UCSD-AML1 (cell line): ENCODE results near the gene OBP2A.
"Not testable (repeated sequence)": the region's sequence is repeated elsewhere in the genome, so short reads cannot be mapped to it uniquely, and the experiment has no call there.

Source experiments
- DNase-seq: peaks from one replicate; lab custom pipeline; 2025; ENCODE audit not compliant: unreplicated experiment; lab: John Stamatoyannopoulos, UW

OBP2A gene

DNA sequence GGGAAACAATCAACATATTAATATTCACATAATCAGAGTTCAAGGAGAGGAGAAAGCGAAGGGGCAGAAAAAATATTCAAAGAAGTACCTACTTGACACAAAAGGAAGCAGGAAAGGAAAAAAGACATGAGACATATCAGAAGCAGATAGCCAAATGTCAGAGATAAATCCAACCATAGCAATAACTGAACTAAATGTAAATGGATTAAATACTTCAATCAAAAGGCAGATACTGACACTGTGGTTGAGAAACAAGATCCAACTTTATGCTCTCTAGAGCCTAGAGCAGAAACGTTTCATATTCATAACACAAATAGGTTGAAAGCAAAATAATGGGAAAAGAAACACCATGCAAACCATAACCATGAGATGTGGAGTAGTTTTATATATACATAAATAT, 36.5 kb upstream of the OBP2A start:
- no peak for DNase-seq

GRCh38 chr9:135512241-135512603, 33.7 kb upstream of the OBP2A start:
- DNase-seq: no peak

GRCh38 chr9:135512904-135513303, 33.0 kb upstream of the OBP2A start:
- DNase-seq: no peak

DNA sequence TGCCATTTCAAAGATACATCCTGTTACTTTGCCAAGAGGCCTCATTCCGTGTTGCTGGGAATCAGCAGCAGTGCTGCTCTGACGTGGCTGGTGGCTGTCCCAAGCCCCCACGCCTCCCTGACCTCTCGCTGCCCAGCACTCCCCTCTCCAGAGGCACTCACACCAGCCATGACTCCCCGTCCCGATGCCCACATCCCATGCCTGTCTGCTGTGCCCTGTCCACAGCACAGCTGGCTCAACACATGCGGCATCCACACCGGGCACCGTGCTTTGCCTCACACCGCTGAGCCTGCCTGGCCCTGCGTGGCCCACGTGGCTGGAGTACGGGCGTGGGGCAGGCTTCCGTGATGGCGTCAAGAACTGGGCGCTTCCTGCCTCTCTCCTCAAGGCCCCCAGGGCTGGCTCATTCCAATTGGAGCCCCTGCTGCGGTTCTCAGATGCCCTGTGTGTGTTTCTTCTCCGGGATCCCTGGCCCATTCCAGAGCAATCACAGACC, 32.5 kb upstream of the OBP2A start:
- no peak for DNase-seq

- not testable (repeated sequence) for DNase-seq
These were observed 32.0 kb upstream of the OBP2A start for GRCh38 chr9:135513906-135514305.

DNA sequence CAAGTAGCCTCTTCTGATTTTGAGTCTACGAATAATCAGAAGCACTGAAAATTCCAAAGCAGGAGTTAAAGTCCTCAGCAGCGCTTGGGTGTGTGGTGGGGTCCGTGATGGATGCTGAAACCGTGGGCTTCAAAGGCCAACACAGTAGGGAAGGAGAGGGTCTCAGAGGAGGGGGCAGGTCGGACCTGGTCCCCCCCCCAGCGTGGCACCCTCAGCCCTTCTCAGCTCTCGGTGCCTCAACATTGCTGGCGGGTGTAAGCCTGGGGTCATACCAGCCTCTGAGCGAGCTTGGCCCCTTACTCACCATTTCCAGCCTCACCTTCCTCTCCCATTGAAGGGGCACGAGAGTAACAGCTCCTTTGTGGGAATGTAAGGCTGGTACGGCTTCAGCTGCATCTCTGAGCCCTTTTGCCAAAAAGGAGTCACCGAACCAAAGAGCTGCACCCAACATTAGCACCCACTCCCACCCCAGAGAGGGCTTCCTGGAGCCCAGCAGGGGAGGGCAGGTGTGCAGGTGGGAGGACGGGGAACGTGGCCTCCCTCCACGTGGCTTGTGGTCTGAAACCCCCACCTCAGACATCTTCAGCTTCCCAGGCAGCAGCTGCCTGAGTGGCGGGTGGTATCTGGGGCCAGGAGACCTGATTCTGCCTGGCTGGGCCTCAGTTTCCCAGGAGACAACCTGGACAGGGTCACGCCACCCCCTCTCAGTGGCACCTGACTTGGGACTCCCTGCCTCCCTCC, 31.4 kb upstream of the OBP2A start:
- no peak for DNase-seq

- no peak for DNase-seq
These were observed 30.6 kb upstream of the OBP2A start for GRCh38 chr9:135515083-135515951.

GRCh38 chr9:135516132-135516860, 29.6 kb upstream of the OBP2A start:
- no peak for DNase-seq

DNA sequence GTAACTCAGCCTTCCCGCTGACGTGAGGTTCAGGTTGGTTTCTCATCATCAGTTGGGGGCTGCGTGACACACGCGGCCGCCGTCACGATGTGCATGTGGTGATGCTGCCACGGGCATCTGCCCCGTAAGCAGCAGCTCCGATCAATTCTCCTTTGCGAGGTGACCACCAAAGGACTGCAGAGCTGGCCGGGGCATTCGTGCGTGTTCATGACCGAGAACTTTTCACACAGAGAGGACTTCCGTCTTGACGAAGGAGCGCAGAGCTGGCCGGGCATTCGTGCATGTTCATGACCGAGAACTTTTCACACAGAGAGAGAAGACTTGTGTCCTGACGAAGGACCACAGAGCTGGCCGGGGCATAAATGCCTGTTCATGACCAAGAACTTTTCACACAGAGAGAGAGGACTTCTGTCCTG, 28.5 kb upstream of the OBP2A start:
- DNase-seq: no peak

- DNase-seq: no peak
These were observed 26.6 kb upstream of the OBP2A start for GRCh38 chr9:135519179-135519971.

GRCh38 chr9:135520916-135521607, 24.9 kb upstream of the OBP2A start, which contains the start of gene LCN1:
Gene LCN1, plus strand, starts transcription at chr9:135521440. Its CDS starts 58 bp downstream, at chr9:135521498.
- DNase-seq: no peak

DNA sequence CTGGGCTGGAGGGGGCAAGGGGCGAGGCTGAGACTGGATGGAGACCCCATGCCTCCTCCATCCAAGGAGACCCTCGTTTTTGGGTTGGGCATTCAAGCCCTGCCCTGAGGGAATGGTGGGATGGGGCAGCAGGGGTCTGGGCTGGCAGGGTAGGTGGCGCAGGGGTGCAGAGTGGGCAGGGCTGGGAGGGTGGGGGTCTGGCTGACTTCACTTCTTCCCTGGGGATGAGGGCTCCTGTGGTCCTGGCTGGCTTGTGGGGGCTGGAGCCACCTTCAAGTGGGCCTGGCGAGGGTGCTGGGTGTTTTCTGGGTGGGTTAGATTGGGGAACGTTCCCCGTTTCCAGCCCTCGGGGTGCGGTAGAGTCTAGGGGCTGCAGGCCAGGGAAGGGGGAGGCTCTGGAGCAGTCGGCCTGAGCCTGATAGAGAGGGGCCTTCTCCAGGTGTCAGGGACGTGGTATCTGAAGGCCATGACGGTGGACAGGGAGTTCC, 24.3 kb upstream of the OBP2A start:
- DNase-seq: no peak

GRCh38 chr9:135522137-135522877, 23.6 kb upstream of the OBP2A start:
- no peak for DNase-seq

GRCh38 chr9:135522931-135523330, 23.0 kb upstream of the OBP2A start:
- DNase-seq: no peak

DNA sequence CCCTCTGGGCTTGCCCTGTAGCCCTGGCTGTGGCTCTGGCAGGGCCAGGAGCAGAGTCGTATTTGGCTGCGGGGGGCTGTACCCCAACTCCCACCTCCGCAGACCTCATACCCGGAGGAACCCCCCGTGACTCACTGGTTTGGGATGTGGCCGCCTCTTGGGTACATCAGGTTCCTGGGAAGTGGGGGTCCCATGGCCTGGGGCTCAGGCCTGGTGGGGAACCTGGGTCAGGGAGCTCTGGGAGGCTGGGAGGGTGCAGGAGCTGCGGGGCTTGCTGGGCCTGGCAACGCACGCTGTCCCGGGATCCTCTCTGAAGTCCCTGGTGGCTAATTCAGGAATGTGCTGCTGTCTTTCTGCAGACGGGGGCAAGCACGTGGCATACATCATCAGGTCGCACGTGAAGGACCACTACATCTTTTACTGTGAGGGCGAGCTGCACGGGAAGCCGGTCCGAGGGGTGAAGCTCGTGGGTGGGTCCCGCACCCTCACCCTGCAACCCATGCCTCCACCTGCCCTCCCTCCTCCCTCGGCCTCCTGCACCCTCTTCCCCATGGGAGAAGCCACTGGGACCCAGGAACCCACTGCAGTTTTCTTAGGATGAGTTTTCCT, 22.3 kb upstream of the OBP2A start:
- DNase-seq: no peak

DNA sequence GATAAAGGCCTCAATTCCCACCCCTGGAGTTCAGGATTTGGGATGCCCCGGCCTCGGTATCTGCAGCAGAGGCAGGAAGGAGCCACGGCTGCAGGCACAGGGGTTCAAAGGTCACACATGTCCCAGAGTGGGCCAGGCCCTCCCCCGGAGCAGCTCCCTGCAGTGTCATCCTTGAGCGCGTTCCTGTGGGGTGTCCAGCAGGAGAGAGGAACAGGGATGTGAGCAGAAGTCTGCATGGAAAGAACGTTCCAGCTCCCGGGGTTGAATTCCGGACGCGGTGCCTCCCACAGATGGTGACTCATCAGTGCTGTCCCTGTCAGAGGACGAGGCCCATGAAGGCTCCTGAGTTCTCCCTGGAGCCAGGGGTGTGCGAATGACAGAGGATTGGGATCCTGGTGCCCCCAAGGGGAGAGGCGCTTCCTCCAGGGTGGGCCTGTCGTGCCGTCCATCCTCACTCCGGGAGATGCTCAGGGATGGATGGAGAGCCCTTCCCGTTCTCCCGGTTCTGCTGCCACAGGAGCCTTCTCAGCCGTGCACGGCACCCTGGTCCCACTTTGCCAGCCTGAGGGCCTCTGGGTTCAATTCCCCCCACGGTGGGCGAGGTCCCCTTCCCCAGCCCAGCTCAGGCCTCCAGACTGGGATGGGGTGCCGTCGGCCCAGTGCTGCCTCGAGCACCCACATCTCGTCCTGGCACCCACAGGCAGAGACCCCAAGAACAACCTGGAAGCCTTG, 21.6 kb upstream of the OBP2A start:
- DNase-seq: no peak

DNA sequence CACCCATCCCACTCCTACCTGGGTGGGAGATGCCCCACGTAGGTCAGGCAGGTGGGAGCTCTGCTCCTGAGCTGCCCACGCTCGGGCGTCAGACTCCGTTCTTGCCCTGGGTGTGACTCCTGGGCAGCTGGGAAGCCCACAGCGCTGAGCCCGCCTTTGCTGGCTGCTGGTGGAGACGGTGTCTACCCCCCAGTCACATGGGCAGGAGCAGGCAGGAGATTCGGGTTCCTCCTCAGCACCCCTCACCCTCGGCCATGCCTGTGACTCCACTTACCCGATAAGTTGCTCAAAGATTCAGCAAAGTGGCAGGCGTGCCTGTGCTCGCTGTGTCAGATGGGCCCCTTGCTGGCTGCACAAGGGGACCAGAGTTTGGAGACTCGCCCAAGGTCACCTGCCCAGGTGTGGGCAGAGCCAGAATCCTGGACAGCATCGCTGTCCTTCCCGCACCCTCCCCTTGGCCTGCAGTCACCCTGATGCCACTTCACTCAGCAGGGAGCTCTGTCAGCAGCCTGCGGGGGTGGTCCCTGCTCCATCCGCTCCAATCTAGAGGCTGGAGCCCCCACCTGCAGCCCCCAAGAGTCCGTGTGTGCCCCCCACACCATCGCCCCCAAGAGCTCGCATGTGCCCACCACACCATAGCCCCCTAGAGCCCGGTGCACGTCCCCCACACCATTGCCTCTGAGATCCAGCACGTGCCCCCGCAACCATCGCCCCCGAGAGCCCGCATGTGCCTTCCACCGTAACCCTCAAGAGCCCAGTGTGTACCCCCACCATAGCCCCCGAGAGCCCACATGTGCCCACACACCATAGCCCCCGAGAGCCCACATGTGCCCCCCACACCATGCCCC, 20.5 kb upstream of the OBP2A start:
- DNase-seq: no peak
